ENCODE results near the gene SS18. TPM values are rescaled to one million over a fixed set of nuclear protein-coding genes. Genes with fewer than 3 reads are reported as not detected.

Gene SS18
- total RNA-seq, 2 donors from 2014 or later = 84.9 to 87.6 TPM

DNA sequence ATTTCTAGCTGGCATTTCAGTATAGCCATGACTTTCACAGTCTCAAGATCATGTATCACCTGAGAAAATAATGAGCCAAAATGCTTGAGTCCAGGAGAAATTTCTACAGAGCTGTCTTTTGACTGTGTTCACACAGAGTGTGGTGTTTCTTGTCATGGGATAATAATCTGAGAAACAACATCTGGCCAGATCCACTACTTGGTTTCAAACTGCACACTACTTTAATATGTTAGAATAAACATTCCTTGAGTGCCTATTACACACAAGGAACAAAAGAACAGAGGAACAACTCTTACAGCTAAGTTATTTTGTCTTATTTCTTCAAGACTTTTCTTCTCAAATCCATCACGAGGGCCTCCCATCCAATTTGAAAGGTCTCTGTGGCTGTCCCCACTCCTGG lies 108.3 kb downstream of the SS18 start:
- H3K9me3 Mint-ChIP-seq = no peaks in the 10 kb centered on the region
- WGBS, 2 experiments (ENCODE audit: insufficient coverage in 1 of 2, insufficient read length in 1 of 2) = 89 to 100% methylated on average over 1 of the region's 1 CpG
- no peak overlapping the region for H3K4me3 Mint-ChIP-seq
- no peaks in the 10 kb centered on the region for H3K36me3 Mint-ChIP-seq (ENCODE audit: low read depth)
- H3K27ac ChIP-seq (ENCODE audit: low read depth, low read length) = no peak overlapping the region
- H3K4me3 ChIP-seq (ENCODE audit: low read length) = no peak overlapping the region
- H3K27me3 ChIP-seq (ENCODE audit: control insufficient read depth, insufficient read depth, low read length, poor library complexity, severe bottlenecking) = no peaks in the 10 kb centered on the region
- no peak overlapping the region for H3K9ac ChIP-seq (ENCODE audit: extremely low read depth, low read length, poor library complexity, severe bottlenecking)
- H3K9me3 ChIP-seq (ENCODE audit: control insufficient read depth, low read length) = peaks cover 13% of the 10 kb centered on the region
- no peaks in the 10 kb centered on the region for H3K4me1 Mint-ChIP-seq
- peaks cover 4% of the 10 kb centered on the region for H3K27me3 Mint-ChIP-seq (ENCODE audit: insufficient read depth)
- H3K27ac Mint-ChIP-seq = no peak overlapping the region
- no peak for DNase-seq
- TF ChIP-seq, protein P1, sequence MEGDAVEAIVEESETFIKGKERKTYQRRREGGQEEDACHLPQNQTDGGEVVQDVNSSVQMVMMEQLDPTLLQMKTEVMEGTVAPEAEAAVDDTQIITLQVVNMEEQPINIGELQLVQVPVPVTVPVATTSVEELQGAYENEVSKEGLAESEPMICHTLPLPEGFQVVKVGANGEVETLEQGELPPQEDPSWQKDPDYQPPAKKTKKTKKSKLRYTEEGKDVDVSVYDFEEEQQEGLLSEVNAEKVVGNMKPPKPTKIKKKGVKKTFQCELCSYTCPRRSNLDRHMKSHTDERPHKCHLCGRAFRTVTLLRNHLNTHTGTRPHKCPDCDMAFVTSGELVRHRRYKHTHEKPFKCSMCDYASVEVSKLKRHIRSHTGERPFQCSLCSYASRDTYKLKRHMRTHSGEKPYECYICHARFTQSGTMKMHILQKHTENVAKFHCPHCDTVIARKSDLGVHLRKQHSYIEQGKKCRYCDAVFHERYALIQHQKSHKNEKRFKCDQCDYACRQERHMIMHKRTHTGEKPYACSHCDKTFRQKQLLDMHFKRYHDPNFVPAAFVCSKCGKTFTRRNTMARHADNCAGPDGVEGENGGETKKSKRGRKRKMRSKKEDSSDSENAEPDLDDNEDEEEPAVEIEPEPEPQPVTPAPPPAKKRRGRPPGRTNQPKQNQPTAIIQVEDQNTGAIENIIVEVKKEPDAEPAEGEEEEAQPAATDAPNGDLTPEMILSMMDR (conservative IDR thresholded peaks at IDR 0.05) = no peak
- no peaks in the 10 kb centered on the region for H3K4me1 ChIP-seq (ENCODE audit: control insufficient read depth, insufficient read depth, low read length)
- no peaks in the 10 kb centered on the region for H3K36me3 ChIP-seq (ENCODE audit: control insufficient read depth, insufficient read depth, low read length)

DNA sequence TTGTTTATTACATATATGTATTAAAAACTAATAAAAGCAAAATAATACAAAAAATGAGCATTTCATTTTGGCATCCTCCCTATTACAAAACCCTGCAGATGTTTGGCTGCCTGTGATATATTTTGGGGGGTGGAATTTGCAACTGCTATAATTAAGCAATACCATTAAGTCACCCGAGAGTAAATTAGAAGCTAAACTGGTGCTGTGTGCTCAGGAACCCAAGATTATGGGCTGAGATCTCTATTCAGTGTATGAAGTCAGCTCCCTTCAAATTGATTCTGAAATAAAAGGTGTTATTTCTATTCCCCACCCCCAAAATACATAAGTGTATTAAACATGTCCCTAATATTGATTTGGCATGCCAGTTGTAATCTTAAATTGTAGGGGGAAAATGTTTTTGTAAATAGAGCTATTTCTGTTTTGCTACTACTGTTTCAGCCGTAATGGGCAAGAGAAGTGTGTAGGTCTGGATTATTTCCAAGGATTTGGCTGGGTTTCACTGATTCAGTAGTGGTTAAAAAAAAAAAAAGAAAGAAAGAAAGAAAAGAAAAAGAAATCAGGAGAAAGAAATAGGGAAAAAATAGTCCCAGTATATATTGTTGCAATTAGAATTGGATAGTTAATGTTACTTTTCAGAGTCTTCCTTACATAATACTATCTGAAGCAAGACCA lies 110.9 kb downstream of the SS18 start:
- 86 to 100% methylated on average over 1 to 2 of the region's 2 CpGs for WGBS, 2 experiments (ENCODE audit: insufficient coverage in 1 of 2, insufficient read length in 1 of 2)
- H3K4me3 Mint-ChIP-seq = no peak overlapping the region
- H3K27ac Mint-ChIP-seq = no peak overlapping the region
- Histone ChIP-seq H3K9ac (ENCODE audit: extremely low read depth, low read length, poor library complexity, severe bottlenecking) (no peak overlapping the region), H3K36me3 (ENCODE audit: control insufficient read depth, insufficient read depth, low read length) (no peaks in the 10 kb centered on the region), H3K4me3 (ENCODE audit: low read length) (no peak overlapping the region), H3K9me3 (ENCODE audit: control insufficient read depth, low read length) (peaks cover 12% of the 10 kb centered on the region), H3K27me3 (ENCODE audit: control insufficient read depth, insufficient read depth, low read length, poor library complexity, severe bottlenecking) (no peaks in the 10 kb centered on the region), H3K27ac (ENCODE audit: low read depth, low read length) (no peak overlapping the region), H3K4me1 (ENCODE audit: control insufficient read depth, insufficient read depth, low read length) (no peaks in the 10 kb centered on the region)
- no peak for DNase-seq
- peaks cover 4% of the 10 kb centered on the region for H3K27me3 Mint-ChIP-seq (ENCODE audit: insufficient read depth)
- H3K4me1 Mint-ChIP-seq = no peaks in the 10 kb centered on the region
- TF ChIP-seq, protein P1 (conservative IDR thresholded peaks at IDR 0.05) = no peak
- H3K9me3 Mint-ChIP-seq = no peaks in the 10 kb centered on the region
- no peaks in the 10 kb centered on the region for H3K36me3 Mint-ChIP-seq (ENCODE audit: low read depth)

DNA sequence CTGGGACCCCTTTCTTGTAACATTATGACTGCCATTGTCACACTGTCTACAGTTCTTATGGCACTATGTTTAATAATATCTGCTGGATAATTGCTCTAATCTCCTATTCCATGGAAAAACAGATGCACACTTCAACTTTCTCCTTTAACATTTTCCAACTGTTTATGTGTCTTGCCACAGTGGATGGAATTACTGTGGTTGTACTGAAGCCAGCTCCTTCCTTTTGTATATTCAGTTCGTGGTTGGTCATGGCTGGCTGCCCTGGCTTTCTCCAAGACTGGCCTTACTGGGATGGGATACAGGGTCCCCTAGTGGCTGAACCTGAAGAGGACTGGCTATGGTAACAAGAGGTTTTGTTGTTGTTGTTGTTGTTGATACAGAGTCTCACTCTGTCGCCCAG lies 113.9 kb downstream of the SS18 start:
- Mint-ChIP-seq H3K36me3 (ENCODE audit: low read depth) (no peaks in the 10 kb centered on the region), H3K27ac (no peak overlapping the region), H3K4me3 (no peak overlapping the region), H3K4me1 (no peaks in the 10 kb centered on the region), H3K9me3 (peaks cover 9% of the 10 kb centered on the region), H3K27me3 (ENCODE audit: insufficient read depth) (no peaks in the 10 kb centered on the region)
- H3K4me3 ChIP-seq (ENCODE audit: low read length) = no peak overlapping the region
- TF ChIP-seq, protein P1 (conservative IDR thresholded peaks at IDR 0.05) = peak; percentile 32
- H3K36me3 ChIP-seq (ENCODE audit: control insufficient read depth, insufficient read depth, low read length) = no peaks in the 10 kb centered on the region
- no peaks in the 10 kb centered on the region for H3K4me1 ChIP-seq (ENCODE audit: control insufficient read depth, insufficient read depth, low read length)
- H3K9me3 ChIP-seq (ENCODE audit: control insufficient read depth, low read length) = peaks cover 6% of the 10 kb centered on the region
- no peak overlapping the region for H3K27ac ChIP-seq (ENCODE audit: low read depth, low read length)
- no peak for DNase-seq
- no peaks in the 10 kb centered on the region for H3K27me3 ChIP-seq (ENCODE audit: control insufficient read depth, insufficient read depth, low read length, poor library complexity, severe bottlenecking)
- H3K9ac ChIP-seq (ENCODE audit: extremely low read depth, low read length, poor library complexity, severe bottlenecking) = no peak overlapping the region
- 90% methylated on average over 2 of the region's 2 CpGs; no CpG with 5 or more reads in 1 of the 2 experiments for WGBS, 2 experiments (ENCODE audit: insufficient coverage in 1 of 2, insufficient read length in 1 of 2)

Measured in endodermal cell (in vitro differentiated cells).